Epidermal melanocyte (primary cell): Measurements from ENCODE around the gene TADA3.

ENCODE experiments used
- DNase-seq: peaks from one replicate; pipeline ENCODE4 v3.0.0; 2011; ENCODE audit warnings: low spot score; ENCODE audit not compliant: insufficient read length

The TADA3 gene

GRCh38 chr3:9730657-9731205 lies 61.5 kb downstream of the TADA3 start:
- DNase-seq: no peak
